Daoy (cell line): ENCODE data around the gene KCNQ1. TPM values are rescaled to one million over a fixed set of nuclear protein-coding genes. Genes with fewer than 3 reads are reported as not detected.

Experiments used
- DNase-seq: peaks from one replicate; pipeline ENCODE4 v3.0.0-alpha.2; 2015; ENCODE audit warnings: low read depth
- total RNA-seq: library from RNA; depleted of rRNA; stranded (reverse); fragments of >200 nt; shearing (Covaris generic); gene quantifications from 2 replicates; pipeline ENCODE4 v1.2.3, GENCODE V29; 2014

KCNQ1 gene
- total RNA-seq, 1 experiment from 2014 or later, result not detected

DNA sequence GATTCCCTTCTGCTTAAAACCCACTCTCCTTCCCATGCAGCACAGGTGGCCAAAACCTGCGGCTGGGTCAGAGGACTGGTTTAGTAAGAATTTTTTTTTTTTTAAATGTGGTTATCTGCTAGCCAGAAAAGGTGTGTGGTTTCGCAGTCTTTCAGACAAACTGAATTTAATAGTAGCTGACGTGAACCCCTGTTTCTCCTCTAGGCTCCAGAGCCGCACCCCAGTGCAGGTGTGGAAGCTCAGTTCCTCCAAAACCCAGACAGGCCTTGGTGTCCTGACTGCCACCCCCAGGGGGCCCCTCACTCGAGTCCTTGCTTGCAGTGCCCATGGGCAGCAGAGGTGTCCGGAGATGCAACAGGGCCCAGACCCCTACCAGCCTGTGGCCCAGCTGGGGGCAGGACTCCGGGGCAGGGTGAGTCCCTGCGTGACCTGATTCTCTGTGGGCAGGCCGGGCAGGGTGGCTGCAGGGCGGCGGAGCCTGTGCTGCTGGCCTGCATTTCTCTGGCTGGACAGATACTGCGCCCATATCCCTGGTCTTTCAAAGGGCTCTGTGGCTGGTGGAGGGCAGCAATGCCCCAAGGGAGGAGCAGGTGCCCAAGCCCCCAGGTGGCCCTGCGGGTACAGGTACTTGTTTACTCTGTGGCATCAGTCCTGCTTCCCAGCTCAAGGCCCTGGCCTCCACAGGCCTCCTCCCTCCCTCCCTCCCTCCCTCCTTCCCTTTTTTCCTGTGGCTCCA is 15.2 kb downstream of the KCNQ1 start:
- no peak for DNase-seq

DNA sequence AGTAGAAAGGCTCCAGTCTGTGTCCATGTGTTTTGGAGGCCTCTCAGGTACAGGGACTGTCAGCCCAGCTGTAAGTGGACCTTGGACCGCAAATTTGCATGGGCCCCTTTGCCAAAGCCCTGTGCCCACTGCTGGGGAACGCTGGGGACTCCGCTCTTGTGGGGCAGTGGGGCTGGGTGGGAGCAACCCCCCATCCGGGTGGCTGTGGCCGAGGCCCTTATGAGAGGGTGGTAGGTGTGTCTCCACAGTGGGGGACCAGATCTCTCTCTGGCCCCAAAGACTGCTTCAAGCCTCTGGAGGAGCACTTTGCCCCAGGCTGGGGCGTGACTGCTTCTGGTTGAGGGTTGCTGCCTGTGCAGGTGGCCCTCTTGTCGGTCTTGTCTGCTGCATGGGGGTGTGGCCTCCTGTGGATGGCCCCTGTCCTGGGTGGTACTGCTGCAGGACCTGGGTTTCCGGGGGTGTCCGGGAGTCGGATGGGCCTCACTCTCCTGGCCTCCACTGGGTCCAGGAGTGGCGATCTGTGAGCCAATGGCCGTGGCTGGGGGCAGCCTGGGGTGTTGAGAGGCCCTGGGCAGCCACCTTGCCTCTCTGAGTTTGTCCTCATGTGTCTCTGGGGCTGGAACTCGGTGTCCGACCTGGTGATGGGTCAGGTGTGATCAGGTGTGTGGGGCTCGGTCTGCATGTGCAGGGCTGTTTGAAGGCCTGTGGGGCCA is 15.9 kb downstream of the KCNQ1 start:
- no peak for DNase-seq

DNA sequence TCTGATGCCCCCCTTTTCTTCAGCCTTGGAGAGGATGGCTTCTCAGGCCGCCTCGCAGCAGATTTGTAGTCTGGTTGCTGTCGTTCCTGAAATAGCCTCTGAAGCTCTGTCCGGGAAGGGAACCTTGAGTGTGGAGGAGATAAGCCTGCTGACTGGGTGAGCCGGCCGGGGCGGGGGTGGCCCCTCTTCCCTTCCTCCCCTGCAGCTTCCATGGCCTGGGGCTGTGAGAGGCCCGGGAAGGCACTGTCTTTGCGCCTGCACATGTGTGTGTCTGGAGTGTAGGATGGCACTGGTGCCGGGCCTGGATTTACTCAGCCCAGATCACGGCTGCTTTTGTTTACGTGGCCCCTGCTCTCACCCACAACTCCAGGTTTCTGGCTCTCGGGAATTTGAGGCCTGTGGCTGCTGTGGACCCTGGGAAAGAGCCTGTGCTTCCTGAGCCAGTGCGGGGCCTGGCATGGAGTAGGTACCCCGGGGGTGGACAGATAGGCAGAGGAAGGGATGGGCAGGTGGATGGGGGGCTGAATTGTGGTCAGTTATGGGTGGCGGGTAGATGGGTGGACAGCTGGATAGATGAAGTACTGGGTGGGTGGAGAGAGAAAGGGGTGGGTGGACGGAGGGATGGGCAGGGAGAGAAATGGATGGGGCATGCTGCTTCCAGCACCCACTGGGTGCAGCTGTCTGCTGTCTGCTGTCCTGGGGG is 16.6 kb downstream of the KCNQ1 start:
- DNase-seq, result no peak

DNA sequence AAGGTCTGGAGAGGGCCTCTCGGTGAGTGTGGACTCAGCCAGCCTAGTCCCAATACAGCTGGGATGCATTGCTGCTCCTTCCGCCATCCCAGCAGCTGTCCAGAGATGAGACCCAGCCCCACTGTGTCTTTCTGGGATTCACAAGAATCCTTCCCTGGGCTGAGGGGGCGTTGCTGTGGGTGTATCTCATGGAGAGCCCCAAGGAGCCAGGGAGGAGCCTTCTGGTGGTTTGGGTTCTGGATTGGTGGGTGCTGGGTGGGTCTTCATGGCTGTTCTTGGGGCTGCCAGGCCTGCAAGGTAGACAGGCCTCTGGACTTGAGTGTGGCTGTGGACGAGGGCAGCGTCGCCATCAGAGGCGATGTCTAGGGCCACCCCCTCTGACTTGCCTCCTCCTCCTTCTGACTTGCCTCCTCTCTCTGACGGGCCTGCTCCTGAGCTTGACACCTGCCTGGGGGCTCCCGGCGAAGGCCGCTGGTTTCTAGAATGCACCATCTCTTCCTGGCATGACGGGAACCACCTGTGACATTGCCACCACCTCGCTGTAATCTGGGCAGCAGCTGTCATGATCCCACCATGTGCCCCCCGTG is 17.2 kb downstream of the KCNQ1 start:
- DNase-seq, result no peak

DNA sequence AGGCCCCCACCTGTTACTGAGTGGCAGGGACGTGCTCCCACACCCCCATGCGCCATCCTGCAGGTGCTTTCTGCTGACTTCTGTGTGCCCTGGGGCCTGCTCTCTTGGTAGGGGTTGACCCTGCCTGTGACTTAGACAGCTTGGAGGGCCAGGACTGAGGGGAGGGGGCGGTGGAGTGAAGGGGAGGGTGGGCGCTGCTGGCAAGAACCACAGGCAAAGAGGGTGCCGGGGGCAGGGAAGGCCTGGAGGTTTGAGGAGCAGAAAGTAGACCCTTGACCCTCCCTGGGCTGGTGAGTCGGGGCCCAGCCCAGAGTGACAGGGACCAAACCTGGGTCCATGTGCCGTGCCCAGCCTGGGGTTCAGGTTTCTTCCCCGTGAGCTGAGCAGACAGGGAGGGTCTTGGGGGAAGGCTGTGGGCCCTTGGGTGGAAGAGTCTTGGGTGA is 17.8 kb downstream of the KCNQ1 start:
- DNase-seq, result no peak

DNA sequence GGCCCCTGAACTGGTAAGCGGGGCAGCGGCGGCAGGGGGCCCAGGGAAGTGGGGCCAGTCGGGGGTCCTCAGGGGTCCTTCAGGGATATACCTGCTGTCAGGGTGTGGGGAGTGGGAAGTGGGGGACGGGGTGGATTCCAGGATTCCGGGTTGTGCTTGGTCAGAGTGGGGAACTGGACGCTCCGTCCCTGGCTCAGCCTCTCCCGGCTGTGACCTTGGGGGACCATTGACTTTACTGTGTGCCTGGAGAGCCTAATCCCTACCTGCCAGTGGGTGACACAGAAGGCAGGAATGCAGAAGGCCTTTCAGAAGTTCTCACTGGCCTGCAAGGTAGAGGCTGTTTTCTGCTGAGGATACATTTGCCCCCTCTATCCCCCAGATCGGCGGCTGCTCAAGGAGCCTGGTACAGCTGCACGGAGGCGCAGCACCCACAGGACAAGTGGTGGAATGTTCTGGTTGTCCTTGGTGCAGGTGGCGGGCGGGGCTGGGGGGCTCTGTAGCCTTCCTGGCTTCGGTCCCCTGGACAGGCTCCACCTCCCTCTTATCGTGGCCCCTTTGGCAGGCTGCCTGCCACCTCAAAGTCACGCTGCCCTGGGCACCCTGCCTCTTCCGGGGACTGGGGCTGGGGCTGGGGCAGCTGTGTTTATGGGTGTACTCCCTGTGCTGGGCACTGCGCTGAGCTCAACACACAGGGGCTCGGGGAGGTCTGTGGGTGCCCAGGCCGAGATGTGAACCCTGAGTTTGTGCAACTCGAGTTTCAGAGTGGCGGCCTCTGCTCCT is 18.4 kb downstream of the KCNQ1 start:
- peak; percentile 35 for DNase-seq

DNA sequence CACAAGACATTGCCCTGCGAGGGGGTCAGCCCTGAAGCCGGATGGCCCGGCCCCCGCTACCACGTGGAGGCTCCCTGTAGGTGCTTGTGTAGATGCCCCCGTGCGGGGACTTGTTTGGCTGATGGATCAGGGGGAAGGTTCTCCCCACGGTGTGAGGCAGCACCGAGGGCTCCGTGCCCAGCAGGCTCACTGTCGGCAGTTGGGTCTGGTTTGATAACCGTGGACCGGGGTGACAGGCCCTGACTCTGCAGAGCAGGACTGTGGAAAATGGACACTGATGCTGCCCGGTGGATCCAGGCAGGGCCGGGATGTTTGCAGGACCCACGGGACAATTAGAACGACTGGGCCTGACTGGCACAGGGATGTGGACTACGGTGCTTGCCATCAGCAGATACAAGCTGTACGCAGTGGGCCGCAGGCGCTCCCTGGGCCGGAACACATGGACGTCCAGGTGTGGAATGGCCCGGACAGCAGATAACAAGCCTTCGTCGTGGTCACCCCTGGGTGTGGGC is 19.0 kb downstream of the KCNQ1 start:
- no peak for DNase-seq

DNA sequence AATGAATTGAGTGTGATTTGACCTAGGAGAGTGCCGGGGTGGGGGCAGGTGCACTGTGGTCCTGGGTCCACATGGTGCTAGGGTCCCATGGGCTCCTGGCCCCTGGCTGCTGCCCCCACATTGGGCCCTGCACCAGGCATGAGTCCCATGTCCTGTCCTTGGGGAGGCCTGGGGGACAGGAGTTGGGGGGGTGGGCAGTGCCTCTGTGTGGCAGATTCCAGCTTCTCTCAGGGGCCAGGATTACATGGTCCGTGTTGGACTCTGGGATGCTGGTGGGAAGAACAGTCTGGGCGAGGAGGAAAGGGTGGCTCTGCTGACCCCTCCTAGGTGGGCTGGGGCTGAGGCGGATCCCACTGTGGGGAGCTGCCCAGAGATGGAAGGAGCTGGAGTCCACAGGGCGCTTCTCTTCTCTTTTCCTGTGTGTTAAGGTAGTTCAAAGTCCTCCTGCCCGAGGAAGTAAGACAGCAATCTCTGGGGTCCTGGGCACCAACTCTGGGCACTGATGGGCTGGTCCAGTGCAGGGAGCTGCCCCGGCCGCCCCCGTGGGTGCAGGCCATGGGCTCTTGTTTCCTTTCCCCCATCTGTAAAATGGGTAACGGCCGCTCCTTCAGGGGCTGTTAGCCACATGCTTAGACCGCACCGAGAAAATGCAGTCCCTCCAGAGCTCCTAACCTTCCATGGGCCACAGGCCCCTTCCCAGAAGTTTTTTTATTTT is 19.8 kb downstream of the KCNQ1 start:
- no peak for DNase-seq

DNA sequence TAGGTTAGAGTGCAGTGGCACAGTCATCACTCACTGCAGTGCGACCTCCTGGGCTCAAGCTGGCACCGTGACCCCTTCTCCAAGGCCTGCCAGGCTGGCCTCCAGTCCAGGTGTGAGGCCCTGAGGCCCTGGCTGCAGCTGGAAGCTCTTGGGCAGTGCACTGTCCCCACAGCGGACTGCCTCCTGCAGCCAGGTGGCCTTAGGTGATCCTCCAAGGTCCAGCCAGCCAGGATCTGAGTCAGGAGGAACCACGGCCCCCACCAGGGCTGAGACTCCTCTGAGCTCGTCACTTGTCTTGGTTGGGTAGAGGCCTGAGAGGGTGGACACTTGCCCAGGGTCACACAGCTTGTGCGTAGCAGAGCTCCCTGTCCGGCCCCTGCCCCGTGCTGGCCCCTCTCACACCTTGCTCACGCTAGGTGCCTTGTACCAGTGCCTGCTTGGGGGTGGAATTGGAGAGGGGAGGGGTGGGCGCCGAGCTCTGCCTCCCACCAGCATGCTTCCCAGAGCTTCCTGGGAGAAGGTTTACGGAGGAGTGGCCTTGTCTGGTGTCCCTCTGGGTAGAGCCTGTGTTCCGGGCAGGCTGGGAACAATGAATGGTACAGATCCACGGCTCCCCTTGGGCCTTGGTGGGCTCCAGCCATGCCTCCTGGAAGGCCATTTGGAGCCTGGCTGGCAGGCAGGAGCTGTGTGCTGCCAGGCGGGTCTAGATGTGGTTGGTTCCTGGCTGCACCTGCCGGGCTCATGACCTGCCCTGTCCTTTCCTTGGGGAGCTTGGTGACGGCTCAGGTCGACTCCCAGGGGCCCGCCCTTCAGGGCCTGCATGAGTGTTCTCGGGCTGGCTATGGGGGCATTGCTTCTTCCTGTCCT is 20.6 kb downstream of the KCNQ1 start:
- no peak for DNase-seq

DNA sequence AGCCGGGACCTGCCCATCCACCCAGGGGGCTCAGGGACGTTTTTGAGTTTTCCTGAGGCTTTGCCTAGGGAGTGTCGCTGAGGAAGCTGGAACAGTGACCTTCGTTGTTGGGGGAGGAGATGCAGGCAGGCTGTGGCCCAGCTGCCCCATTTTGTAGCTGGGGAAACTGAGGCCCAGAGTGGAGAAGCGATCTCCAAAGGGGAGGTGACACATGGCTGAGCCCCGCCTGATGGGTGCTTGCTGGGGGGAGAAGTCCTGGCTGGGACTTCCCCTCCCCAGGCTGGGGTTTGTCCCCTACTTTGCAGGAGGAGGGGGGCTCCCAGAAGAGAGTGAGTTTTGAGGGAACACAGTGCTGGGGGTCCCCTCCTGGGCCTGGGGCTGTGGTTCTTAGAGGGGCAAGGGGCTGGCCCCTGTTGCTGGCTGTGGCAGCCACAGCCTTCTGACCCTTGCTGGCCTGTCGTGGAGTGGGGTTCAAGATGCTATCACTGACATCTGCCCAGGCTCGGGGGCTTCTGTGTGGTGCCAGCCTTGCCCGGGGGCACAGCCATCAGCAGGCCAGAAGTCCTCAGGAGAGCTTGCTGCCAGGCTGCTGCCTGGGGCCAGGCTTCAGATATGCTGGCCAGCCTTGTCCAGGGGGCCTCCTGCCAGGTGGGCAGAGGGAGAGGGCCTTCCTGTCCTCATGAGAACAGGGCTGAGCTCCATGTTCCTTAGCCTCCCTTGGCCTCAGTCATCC is 21.4 kb downstream of the KCNQ1 start:
- DNase-seq, result no peak

DNA sequence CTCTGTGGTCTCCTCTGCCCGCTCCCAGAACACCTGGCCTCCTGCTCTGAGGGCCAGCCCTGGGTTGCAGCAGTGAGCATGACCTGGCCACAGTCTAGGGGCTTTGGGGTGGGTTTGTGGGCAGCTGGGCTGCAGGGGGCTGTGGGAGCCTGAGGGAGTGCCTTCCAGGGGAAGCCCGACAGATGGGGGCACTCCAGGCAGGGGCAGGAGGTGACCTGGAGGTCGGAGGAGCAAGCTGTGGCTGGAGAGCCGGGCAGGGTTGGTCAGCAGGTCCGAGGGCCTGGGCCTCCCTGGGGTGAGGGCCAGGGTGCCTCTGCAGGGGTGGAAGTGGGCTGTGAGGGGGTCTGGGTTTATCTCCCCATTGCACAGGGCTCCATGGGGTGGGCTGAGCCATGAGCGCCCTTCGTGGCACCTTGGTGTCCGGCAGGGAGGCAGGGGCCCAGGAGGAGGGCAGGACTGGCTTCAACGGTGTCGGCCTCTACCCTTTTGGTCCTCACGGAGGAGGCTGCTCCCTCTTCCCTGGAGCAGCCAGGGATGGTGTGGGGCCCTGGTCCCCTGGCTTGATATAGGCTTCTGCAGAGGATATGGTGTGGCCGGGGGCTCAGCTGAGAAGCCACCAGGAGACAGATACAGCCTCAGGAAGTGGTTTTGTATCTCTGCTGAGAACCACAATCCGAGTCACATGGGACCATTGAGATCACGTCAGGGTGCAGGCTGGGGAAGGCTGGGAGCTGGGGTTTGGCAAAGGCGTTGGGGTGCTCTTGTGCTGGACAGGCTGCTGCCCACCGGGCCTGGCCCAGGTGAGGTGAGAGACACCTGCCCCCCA is 22.3 kb downstream of the KCNQ1 start:
- DNase-seq, result no peak

DNA sequence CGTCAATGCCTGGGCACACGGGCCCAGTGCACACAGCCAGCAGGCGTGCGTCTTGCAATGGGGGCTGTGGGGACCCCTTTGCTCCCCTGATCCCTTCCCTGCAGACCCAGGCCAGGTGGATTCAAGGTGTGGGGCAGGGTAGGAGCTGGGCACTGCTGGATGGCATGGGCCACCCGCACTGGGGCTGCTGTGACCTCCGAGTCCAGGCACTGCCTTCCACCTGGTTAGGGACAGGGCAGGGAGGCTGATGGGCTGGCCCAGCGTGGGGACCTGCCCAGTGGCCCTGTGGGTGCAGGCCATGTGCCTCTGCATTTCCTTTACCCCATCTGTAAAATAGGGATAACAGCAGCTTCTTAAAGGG is 22.9 kb downstream of the KCNQ1 start:
- DNase-seq, result no peak

DNA sequence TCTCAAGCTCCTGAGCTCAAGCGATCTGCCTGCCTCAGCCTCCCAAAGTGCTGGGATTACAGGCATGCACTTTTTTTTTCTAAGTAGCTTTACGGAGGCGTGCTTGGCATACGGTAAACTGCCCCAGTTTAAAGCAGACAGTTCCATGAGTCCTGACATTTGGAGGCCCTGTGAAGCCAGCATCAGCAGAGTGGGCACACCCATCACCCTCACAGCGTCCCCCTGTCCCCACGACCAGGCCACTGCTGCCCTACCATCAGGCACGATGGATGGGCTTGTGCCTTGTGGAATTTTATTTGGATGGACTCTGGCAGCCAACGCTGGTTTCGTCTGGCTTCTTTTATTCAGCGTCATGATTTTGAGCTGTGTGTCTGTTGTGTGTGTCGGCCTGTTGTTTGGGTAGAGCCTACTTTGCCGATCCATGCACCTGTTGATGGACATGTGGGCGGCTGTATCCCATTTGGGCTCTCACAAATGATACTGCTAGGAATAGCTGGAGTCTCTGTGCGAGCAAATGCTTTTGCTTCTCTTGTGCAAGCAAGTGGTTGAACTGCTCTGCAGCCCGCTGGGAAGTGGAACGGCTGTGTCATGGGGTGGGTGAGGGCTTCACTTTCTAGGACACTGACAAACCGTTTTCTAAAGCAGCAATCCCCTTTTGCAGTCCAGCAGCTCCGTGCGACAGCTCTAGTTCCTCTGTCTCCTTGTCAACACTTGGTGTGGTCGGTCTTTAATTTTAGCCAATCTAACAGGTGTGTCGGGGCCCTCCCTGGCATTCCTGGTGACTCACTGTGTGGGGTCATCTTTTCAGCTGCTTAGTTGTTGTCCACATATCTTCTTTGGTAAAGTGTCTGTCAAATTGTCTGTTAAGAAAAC is 23.8 kb downstream of the KCNQ1 start:
- no peak for DNase-seq

DNA sequence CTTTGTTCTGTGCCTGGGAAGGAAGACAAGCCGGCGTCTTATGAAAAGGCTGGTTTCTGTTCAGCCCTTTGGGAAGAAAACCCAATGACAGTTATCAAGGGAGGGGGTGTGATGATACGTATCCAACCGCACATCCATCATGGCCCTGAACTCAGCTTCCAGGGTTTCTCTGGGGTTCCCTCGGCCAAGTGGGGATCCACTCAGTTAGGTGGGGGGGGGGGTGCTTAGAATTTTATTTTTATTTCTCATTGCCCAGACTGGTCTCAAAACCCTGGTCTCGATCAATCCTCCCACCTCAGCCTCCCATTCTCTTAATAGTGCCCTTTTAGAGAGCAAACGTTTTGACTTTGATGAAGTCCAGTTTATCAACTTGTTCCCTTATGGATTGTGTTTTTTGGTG is 25.7 kb downstream of the KCNQ1 start:
- no peak for DNase-seq

DNA sequence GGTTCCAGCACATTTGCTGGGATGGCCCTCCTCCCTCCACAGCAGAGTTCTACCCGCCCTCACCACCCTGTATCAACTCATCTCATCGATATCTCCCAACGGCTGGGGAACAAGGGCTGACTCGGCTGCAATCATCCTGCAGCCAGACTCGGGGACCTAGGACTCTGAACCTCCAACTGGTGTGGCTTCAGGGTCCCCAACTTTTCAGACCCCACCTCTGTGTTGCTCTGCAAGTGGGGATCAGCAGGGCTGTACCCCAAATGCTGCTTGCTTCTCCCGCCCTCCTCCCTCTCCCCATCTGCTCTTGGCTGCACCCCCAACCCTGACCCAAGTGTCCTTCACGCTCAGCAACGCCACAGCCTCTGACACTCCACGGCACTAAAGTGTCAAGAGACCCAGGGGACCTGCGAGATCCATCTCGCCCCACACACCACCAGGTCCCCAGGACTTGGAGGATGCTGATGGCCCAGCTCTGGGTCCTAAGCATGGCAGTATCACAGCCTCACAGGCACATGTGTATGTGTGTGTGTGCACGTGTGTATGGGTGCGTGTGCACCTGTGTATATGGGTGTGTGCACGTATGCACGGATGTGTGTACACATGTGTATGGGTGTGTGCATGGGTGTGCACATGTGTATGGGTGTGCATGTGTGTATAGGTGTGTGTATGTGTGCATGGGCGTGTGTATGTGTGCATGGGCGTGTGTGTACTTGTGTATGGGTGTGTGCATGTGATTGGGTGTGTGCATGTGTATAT is 26.4 kb downstream of the KCNQ1 start:
- DNase-seq, result no peak

DNA sequence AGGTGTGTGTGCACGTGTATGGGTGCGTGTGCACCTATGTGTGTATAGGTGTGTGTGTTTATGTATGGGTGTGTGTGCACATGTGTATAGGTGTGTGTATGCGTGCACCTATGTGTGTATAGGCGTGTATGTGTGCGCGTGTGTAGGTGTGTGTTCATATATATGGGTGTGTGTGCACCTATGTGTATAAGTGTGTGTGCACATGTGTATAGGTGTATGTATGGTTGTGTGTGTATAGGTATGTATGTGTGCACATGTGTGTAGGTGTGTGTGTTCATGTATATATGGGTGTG is 26.9 kb downstream of the KCNQ1 start:
- no peak for DNase-seq
